ENCODE measurements around the gene POLR1A.

Gene POLR1A

GRCh38 chr2:86078774-86079545, 26.7 kb downstream of the POLR1A start:
- Histone ChIP-seq H3K4me1 (ENCODE audit: control insufficient read depth in 1 of 2, insufficient read depth in 1 of 2, low read depth in 1 of 2, low read length in 1 of 2) (peaks cover 13 to 14% of the 10 kb centered on the region in 2 experiments), H3K27ac (no peak overlapping the region), H3K27me3 (no peaks in the 10 kb centered on the region), H3K36me3 (no peaks in the 10 kb centered on the region), H3K4me3 (ENCODE audit: low read depth in 1 of 2, low read length in 1 of 2) (no peak overlapping the region), H3K9me3 (no peaks in the 10 kb centered on the region)
- TF ChIP-seq CTCF (IDR thresholded peaks at IDR 0.05), result no peak

- H3K27ac ChIP-seq, result no peak overlapping the region
- H3K27me3 ChIP-seq, result no peaks in the 10 kb centered on the region
- peaks cover 13 to 19% of the 10 kb centered on the region in 2 experiments for H3K4me1 ChIP-seq (ENCODE audit: control insufficient read depth in 1 of 2, insufficient read depth in 1 of 2, low read depth in 1 of 2, low read length in 1 of 2)
- H3K36me3 ChIP-seq, result no peaks in the 10 kb centered on the region
- no peaks in the 10 kb centered on the region for H3K9me3 ChIP-seq
- H3K4me3 ChIP-seq (ENCODE audit: low read depth in 1 of 2, low read length in 1 of 2), result no peak overlapping the region
- TF ChIP-seq CTCF (IDR thresholded peaks at IDR 0.05), result no peak
Observed at GRCh38 chr2:86075886-86076285, 29.8 kb downstream of the POLR1A start.

GRCh38 chr2:86074811-86075210, 30.9 kb downstream of the POLR1A start:
- Histone ChIP-seq H3K27ac (no peak overlapping the region), H3K36me3 (no peaks in the 10 kb centered on the region), H3K4me1 (ENCODE audit: control insufficient read depth in 1 of 2, insufficient read depth in 1 of 2, low read depth in 1 of 2, low read length in 1 of 2) (peaks cover 2 to 8% of the 10 kb centered on the region in 2 experiments), H3K4me3 (ENCODE audit: low read depth in 1 of 2, low read length in 1 of 2) (no peak overlapping the region), H3K27me3 (no peaks in the 10 kb centered on the region), H3K9me3 (no peaks in the 10 kb centered on the region)
- no peak for TF ChIP-seq CTCF (IDR thresholded peaks at IDR 0.05)

- Histone ChIP-seq H3K27ac (no peak overlapping the region), H3K4me1 (ENCODE audit: control insufficient read depth in 1 of 2, insufficient read depth in 1 of 2, low read depth in 1 of 2, low read length in 1 of 2) (peaks cover 0 to 6% of the 10 kb centered on the region in 2 experiments), H3K27me3 (no peaks in the 10 kb centered on the region), H3K4me3 (ENCODE audit: low read depth in 1 of 2, low read length in 1 of 2) (no peak overlapping the region), H3K36me3 (peaks cover 4% of the 10 kb centered on the region), H3K9me3 (no peaks in the 10 kb centered on the region)
- no peak for TF ChIP-seq CTCF (IDR thresholded peaks at IDR 0.05)
Observed at GRCh38 chr2:86074256-86074655, 31.4 kb downstream of the POLR1A start.

- Histone ChIP-seq H3K4me1 (ENCODE audit: control insufficient read depth in 1 of 2, insufficient read depth in 1 of 2, low read depth in 1 of 2, low read length in 1 of 2) (peaks cover 0 to 6% of the 10 kb centered on the region in 2 experiments), H3K27ac (no peak overlapping the region), H3K27me3 (no peaks in the 10 kb centered on the region), H3K9me3 (no peaks in the 10 kb centered on the region), H3K4me3 (ENCODE audit: low read depth in 1 of 2, low read length in 1 of 2) (no peak overlapping the region), H3K36me3 (peaks cover 8% of the 10 kb centered on the region)
- TF ChIP-seq CTCF (IDR thresholded peaks at IDR 0.05), result no peak
Observed at GRCh38 chr2:86073225-86073624, 32.5 kb downstream of the POLR1A start.
